ENCODE measurements around the gene MKNK1.

Gene MKNK1

DNA sequence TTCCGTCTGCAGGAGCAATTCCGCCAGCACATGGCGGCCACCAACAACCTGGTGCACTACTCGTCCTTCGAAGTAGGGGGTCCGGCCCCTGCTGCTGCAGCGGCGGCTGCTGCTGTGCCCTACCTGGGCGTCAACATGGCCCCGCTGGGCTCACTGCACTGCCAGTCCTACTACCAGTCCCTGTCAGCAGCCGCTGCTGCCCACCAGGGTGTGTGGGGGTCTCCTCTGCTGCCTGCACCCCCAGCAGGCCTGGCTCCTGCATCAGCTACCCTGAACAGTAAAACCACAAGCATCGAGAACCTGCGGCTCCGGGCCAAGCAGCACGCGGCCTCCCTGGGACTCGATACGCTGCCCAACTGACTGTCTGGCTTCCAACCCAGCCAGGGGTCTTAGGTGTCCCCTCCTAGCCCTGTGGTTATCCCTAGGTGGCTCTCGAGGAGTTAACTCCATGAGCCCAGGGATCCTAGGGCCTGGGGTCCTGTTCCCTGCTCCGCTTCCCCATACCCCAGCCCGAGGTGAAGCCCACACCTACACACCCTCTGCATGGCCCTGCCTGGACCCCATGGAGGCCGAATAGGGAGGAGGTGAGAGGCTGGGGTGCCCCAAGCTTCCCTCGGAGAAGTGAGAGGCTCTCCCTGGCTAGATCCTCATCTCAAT lies 91.8 kb downstream of the MKNK1 start:
- H3K4me3 ChIP-seq (replicated peaks; ENCODE audit: insufficient read depth, low read length): no peak overlapping the region
- TF ChIP-seq, protein P1, sequence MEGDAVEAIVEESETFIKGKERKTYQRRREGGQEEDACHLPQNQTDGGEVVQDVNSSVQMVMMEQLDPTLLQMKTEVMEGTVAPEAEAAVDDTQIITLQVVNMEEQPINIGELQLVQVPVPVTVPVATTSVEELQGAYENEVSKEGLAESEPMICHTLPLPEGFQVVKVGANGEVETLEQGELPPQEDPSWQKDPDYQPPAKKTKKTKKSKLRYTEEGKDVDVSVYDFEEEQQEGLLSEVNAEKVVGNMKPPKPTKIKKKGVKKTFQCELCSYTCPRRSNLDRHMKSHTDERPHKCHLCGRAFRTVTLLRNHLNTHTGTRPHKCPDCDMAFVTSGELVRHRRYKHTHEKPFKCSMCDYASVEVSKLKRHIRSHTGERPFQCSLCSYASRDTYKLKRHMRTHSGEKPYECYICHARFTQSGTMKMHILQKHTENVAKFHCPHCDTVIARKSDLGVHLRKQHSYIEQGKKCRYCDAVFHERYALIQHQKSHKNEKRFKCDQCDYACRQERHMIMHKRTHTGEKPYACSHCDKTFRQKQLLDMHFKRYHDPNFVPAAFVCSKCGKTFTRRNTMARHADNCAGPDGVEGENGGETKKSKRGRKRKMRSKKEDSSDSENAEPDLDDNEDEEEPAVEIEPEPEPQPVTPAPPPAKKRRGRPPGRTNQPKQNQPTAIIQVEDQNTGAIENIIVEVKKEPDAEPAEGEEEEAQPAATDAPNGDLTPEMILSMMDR (IDR thresholded peaks at IDR 0.05; ENCODE audit: insufficient read depth, low read length): no peak
- no peak for TF ChIP-seq GABPA (IDR thresholded peaks at IDR 0.05; ENCODE audit: low read depth)
- TF ChIP-seq, protein P2, sequence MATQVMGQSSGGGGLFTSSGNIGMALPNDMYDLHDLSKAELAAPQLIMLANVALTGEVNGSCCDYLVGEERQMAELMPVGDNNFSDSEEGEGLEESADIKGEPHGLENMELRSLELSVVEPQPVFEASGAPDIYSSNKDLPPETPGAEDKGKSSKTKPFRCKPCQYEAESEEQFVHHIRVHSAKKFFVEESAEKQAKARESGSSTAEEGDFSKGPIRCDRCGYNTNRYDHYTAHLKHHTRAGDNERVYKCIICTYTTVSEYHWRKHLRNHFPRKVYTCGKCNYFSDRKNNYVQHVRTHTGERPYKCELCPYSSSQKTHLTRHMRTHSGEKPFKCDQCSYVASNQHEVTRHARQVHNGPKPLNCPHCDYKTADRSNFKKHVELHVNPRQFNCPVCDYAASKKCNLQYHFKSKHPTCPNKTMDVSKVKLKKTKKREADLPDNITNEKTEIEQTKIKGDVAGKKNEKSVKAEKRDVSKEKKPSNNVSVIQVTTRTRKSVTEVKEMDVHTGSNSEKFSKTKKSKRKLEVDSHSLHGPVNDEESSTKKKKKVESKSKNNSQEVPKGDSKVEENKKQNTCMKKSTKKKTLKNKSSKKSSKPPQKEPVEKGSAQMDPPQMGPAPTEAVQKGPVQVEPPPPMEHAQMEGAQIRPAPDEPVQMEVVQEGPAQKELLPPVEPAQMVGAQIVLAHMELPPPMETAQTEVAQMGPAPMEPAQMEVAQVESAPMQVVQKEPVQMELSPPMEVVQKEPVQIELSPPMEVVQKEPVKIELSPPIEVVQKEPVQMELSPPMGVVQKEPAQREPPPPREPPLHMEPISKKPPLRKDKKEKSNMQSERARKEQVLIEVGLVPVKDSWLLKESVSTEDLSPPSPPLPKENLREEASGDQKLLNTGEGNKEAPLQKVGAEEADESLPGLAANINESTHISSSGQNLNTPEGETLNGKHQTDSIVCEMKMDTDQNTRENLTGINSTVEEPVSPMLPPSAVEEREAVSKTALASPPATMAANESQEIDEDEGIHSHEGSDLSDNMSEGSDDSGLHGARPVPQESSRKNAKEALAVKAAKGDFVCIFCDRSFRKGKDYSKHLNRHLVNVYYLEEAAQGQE (IDR thresholded peaks at IDR 0.05; ENCODE audit: insufficient replicate concordance, low read depth): no peak
- peaks cover 5% of the 10 kb centered on the region for H3K27me3 ChIP-seq (ENCODE audit: insufficient read depth, poor library complexity, severe bottlenecking)
- no peak overlapping the region for H3K27ac ChIP-seq (replicated peaks)
- DNase-seq (ENCODE audit: low read depth in 1 of 2, low spot score in 1 of 2): no peak

DNA sequence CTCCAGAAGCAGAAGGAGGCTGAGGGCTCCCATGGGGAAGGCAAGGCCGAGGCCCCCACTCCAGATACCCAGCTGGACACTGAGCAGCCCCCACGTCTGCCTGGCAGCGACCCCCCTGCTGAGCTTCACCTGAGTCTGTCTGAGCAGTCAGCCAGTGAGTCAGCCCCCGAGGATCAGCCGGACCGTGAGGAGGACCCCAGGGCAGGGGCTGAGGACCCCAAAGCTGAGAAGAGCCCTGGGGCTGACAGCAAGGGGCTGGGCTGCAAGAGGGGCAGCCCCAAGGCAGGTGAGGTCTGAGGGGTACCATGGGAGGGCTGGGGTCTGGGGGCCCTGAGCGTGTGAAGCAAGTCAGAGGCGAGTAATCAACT lies 93.1 kb downstream of the MKNK1 start:
- no peak overlapping the region for H3K27ac ChIP-seq (replicated peaks)
- no peaks in the 10 kb centered on the region for H3K27me3 ChIP-seq (ENCODE audit: insufficient read depth, poor library complexity, severe bottlenecking)
- H3K4me3 ChIP-seq (replicated peaks; ENCODE audit: insufficient read depth, low read length): no peak overlapping the region
- no peak for DNase-seq (ENCODE audit: low read depth in 1 of 2, low spot score in 1 of 2)
- TF ChIP-seq POLR2AphosphoS5 (IDR thresholded peaks at IDR 0.05; ENCODE audit: low read depth) (no peak), SPI1 (IDR thresholded peaks at IDR 0.05; ENCODE audit: borderline replicate concordance, low read depth) (no peak), GABPA (IDR thresholded peaks at IDR 0.05; ENCODE audit: low read depth) (no peak)
- TF ChIP-seq, protein P1 (IDR thresholded peaks at IDR 0.05; ENCODE audit: insufficient read depth, low read length): no peak
- TF ChIP-seq, protein P2 (IDR thresholded peaks at IDR 0.05; ENCODE audit: insufficient replicate concordance, low read depth): no peak

DNA sequence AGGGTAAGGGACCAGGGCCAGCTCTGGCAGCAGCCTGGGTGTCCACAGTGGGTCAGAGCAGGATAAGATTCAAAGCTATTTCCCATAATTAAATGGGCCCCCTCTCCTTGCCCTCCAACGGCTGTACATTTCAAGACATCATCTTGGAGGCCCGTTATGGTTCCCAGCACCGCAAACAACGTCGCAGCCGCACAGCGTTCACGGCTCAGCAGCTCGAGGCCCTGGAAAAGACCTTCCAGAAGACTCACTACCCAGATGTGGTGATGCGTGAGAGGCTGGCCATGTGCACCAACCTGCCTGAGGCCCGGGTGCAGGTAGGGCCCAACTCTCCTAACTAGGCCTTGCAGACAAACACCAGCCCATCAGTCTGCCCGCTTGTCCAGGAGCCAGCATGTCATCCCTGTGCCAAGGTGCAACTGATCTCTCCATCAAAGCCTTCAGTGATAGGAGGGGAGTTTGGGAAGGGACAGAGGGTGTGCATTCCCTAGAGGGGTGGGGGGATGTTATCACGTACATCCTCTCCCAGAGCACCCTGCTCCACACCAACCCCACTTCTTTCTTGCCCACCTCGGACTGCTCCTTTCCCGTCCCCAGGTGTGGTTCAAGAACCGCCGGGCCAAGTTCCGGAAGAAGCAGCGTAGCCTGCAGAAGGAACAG lies 93.6 kb downstream of the MKNK1 start:
- Histone ChIP-seq H3K4me3 (replicated peaks; ENCODE audit: insufficient read depth, low read length) (no peak overlapping the region), H3K27me3 (ENCODE audit: insufficient read depth, poor library complexity, severe bottlenecking) (no peaks in the 10 kb centered on the region), H3K27ac (replicated peaks) (no peak overlapping the region)
- DNase-seq (ENCODE audit: low read depth in 1 of 2, low spot score in 1 of 2): no peak
- no peak for TF ChIP-seq POLR2AphosphoS5 (IDR thresholded peaks at IDR 0.05; ENCODE audit: low read depth)
- TF ChIP-seq, protein P1 (IDR thresholded peaks at IDR 0.05; ENCODE audit: insufficient read depth, low read length): no peak
- TF ChIP-seq, protein P2 (IDR thresholded peaks at IDR 0.05; ENCODE audit: insufficient replicate concordance, low read depth): no peak
- no peak for TF ChIP-seq SPI1 (IDR thresholded peaks at IDR 0.05; ENCODE audit: borderline replicate concordance, low read depth)
- TF ChIP-seq GABPA (IDR thresholded peaks at IDR 0.05; ENCODE audit: low read depth): no peak

Measured in HL-60 (cell line).